Activated CD4-positive, alpha-beta T cell treated with anti-CD3 and anti-CD28 coated beads, Interleukin-2, amount 50 U/mL, for 16 hours (primary cell): ENCODE data around the gene MBD5.
A peak's percentile ranks its signal among the peaks of the same experiment; 100 is the strongest.

ENCODE experiments used
- DNase-seq: peaks from one replicate; pipeline ENCODE4 v3.0.0-alpha.2; 2020

Gene MBD5

GRCh38 chr2:148487439-148487838 lies 466.5 kb downstream of the MBD5 start:
- no peak for DNase-seq

GRCh38 chr2:148490840-148491439 lies 470.0 kb downstream of the MBD5 start:
- no peak for DNase-seq

- no peak for DNase-seq
Measured at GRCh38 chr2:148493822-148494563, 473.1 kb downstream of the MBD5 start.

GRCh38 chr2:148495586-148495985 lies 474.7 kb downstream of the MBD5 start:
- no peak for DNase-seq

GRCh38 chr2:148501545-148501944 lies 480.7 kb downstream of the MBD5 start:
- DNase-seq: no peak

GRCh38 chr2:148503516-148503915 lies 482.6 kb downstream of the MBD5 start:
- no peak for DNase-seq

GRCh38 chr2:148507970-148508369 lies 487.1 kb downstream of the MBD5 start:
- DNase-seq: no peak

- no peak for DNase-seq
Measured at GRCh38 chr2:148508878-148509287, 488.0 kb downstream of the MBD5 start.

GRCh38 chr2:148509288-148509902 lies 488.5 kb downstream of the MBD5 start:
- peak; percentile 92 for DNase-seq

GRCh38 chr2:148511883-148512282 lies 491.0 kb downstream of the MBD5 start:
- DNase-seq: no peak

- no peak for DNase-seq
Measured at GRCh38 chr2:148512501-148512900, 491.6 kb downstream of the MBD5 start.

GRCh38 chr2:148513427-148513826 lies 492.5 kb downstream of the MBD5 start:
- DNase-seq: no peak

- no peak for DNase-seq
Measured at GRCh38 chr2:148515120-148515519, 494.2 kb downstream of the MBD5 start.

- no peak for DNase-seq
Measured at GRCh38 chr2:148515976-148516375, 495.1 kb downstream of the MBD5 start.

- DNase-seq: no peak
Measured at GRCh38 chr2:148517296-148517695, 496.4 kb downstream of the MBD5 start.

- no peak for DNase-seq
Measured at GRCh38 chr2:148517822-148518221, 496.9 kb downstream of the MBD5 start.

- no peak for DNase-seq
Measured at GRCh38 chr2:148519013-148519412, 498.1 kb downstream of the MBD5 start.

- DNase-seq: no peak
Measured at GRCh38 chr2:148521181-148521580, 500.3 kb downstream of the MBD5 start.

- no peak for DNase-seq
Measured at GRCh38 chr2:148523315-148523714, 502.4 kb downstream of the MBD5 start.

GRCh38 chr2:148524519-148524919 lies 503.6 kb downstream of the MBD5 start:
- peak; percentile 79 for DNase-seq

- DNase-seq: no peak
Measured at GRCh38 chr2:148525130-148525529, 504.2 kb downstream of the MBD5 start.

- DNase-seq: no peak
Measured at GRCh38 chr2:148526509-148527346, 505.8 kb downstream of the MBD5 start.
